GM18867 (cell line): ENCODE measurements around the gene ZBTB20.
"Not testable (repeated sequence)": the region's sequence is repeated elsewhere in the genome, so short reads cannot be mapped to it uniquely, and the experiment has no call there.

Experiments used
- ATAC-seq: cut with Tn5 transposase; IDR thresholded peaks from one replicate; pipeline ENCODE4 v1.9.1; 2021; ENCODE audit warnings: mild to moderate bottlenecking, moderate library complexity; ENCODE audit not compliant: unreplicated experiment

The ZBTB20 gene

GRCh38 chr3:114847564-114847963 lies 299.5 kb downstream of the ZBTB20 start:
- ATAC-seq, result no peak

- no peak for ATAC-seq
These were observed 300.3 kb downstream of the ZBTB20 start for GRCh38 chr3:114846779-114847178.

- ATAC-seq, result no peak
These were observed 300.8 kb downstream of the ZBTB20 start for GRCh38 chr3:114846252-114846651.

- no peak for ATAC-seq
These were observed 305.6 kb downstream of the ZBTB20 start for GRCh38 chr3:114841515-114841914.

- ATAC-seq, result no peak
These were observed 307.6 kb downstream of the ZBTB20 start for GRCh38 chr3:114839476-114839875.

GRCh38 chr3:114838025-114838424 lies 309.1 kb downstream of the ZBTB20 start:
- ATAC-seq, result no peak

GRCh38 chr3:114834175-114834940 lies 312.7 kb downstream of the ZBTB20 start:
- ATAC-seq, result no peak

GRCh38 chr3:114831861-114832260 lies 315.2 kb downstream of the ZBTB20 start:
- no peak for ATAC-seq

GRCh38 chr3:114830652-114831051 lies 316.4 kb downstream of the ZBTB20 start:
- ATAC-seq, result no peak

- no peak for ATAC-seq
These were observed 317.3 kb downstream of the ZBTB20 start for GRCh38 chr3:114829783-114830182.

- ATAC-seq, result peak; percentile 88
These were observed 319.6 kb downstream of the ZBTB20 start for GRCh38 chr3:114827495-114827894.

GRCh38 chr3:114824014-114824413 lies 323.1 kb downstream of the ZBTB20 start:
- no peak for ATAC-seq

GRCh38 chr3:114823061-114823460 lies 324.0 kb downstream of the ZBTB20 start:
- no peak for ATAC-seq

GRCh38 chr3:114816052-114816451 lies 331.0 kb downstream of the ZBTB20 start:
- no peak for ATAC-seq

GRCh38 chr3:114812541-114813238 lies 334.4 kb downstream of the ZBTB20 start:
- ATAC-seq, result not testable (repeated sequence)

- ATAC-seq, result peak; percentile 100
These were observed 337.2 kb downstream of the ZBTB20 start for GRCh38 chr3:114809668-114810413.

- ATAC-seq, result no peak
These were observed 343.0 kb downstream of the ZBTB20 start for GRCh38 chr3:114804099-114804498.

- no peak for ATAC-seq
These were observed 343.9 kb downstream of the ZBTB20 start for GRCh38 chr3:114803042-114803695.

GRCh38 chr3:114800272-114801031 lies 346.6 kb downstream of the ZBTB20 start:
- no peak for ATAC-seq

GRCh38 chr3:114799816-114800215 lies 347.3 kb downstream of the ZBTB20 start:
- ATAC-seq, result no peak
